SK-N-SH (cell line): ENCODE results near the gene SUMO2. TPM values are rescaled to one million over a fixed set of nuclear protein-coding genes. Genes with fewer than 3 reads are reported as not detected.
"Not testable (repeated sequence)": the region's sequence is repeated elsewhere in the genome, so short reads cannot be mapped to it uniquely, and the experiment has no call there.

Source experiments
- CTCF ChIA-PET: fragments of 300-600, 350-600 bp; formaldehyde crosslinking; extraction: SDS; loops from one replicate; lab custom pipeline; 2021; lab: Yijun Ruan, JAX
- POLR2A ChIA-PET: fragments of 350-600 bp; sonication (Branson Sonifier 250); formaldehyde crosslinking; extraction: SDS; loops from one replicate; lab custom pipeline; 2020; ENCODE audit warnings: antibody characterized with exemption, inconsistent platforms; lab: Yijun Ruan, JAX
- DNase-seq: peaks from one replicate; pipeline ENCODE4 v3.0.0; 2012
- H2AFZ ChIP-seq: fragments of 200-600 bp; sonication (generic); 2 replicates; pipeline ENCODE4 v1.8.1; 2016; ENCODE audit warnings: antibody characterized with exemption, mild to moderate bottlenecking, low read depth
- H3F3A ChIP-seq: fragments of 200-600 bp; sonication (generic); replicated peaks from 2 replicates; pipeline ENCODE3; 2016; ENCODE audit warnings: antibody characterized with exemption, mild to moderate bottlenecking; ENCODE audit not compliant: insufficient read depth
- H3K27ac ChIP-seq, 2 experiments: fragments of 200-500 bp in 1 of 2; fragments of 200-600 bp in 1 of 2; sonication (Bioruptor generic) in 1 of 2; sonication (generic), shearing (Covaris generic) in 1 of 2; 2 replicates each; pipeline versions ENCODE4 v1.5.1 to v1.6.1; 2014 to 2016; ENCODE audit warnings: low read depth in 2 of 2, inconsistent platforms in 1 of 2, low read length in 1 of 2, mild to moderate bottlenecking in 1 of 2, mixed read lengths in 1 of 2
- H3K27me3 ChIP-seq: fragments of 200-600 bp; sonication (generic), shearing (Covaris generic); 2 replicates; pipeline ENCODE4 v1.6.1; 2016; ENCODE audit warnings: mixed run types; ENCODE audit not compliant: insufficient read depth
- H3K36me3 ChIP-seq, 2 experiments: fragments of 200-500 bp in 1 of 2; fragments of 200-600 bp in 1 of 2; sonication (Bioruptor generic) in 1 of 2; sonication (generic) in 1 of 2; replicated peaks in 1 of 2; 2 replicates each; pipeline versions ENCODE3 to v1.5.1; 2014 to 2016; ENCODE audit warnings: low read length in 1 of 2, mild to moderate bottlenecking in 1 of 2; ENCODE audit not compliant: insufficient read depth in 2 of 2, control insufficient read depth in 1 of 2
- H3K4me1 ChIP-seq, 2 experiments: fragments of 200-500 bp in 1 of 2; fragments of 200-600 bp in 1 of 2; sonication (Bioruptor generic) in 1 of 2; sonication (generic), shearing (Covaris generic) in 1 of 2; 2 replicates each; pipeline versions ENCODE4 v1.5.1 to v1.6.1; 2014 to 2016; ENCODE audit warnings: low read depth in 1 of 2, low read length in 1 of 2, mixed run types in 1 of 2; ENCODE audit not compliant: insufficient read depth in 2 of 2, control insufficient read depth in 1 of 2
- H3K4me2 ChIP-seq: fragments of 200-600 bp; sonication (generic), shearing (Covaris generic); 2 replicates; pipeline ENCODE4 v1.6.1; 2017; ENCODE audit warnings: mixed run types
- H3K4me3 ChIP-seq, 2 experiments: fragments of 200-500 bp in 1 of 2; fragments of 200-600 bp in 1 of 2; sonication (Bioruptor generic) in 1 of 2; sonication (generic), shearing (Covaris generic) in 1 of 2; 2 replicates each; pipeline versions ENCODE4 v1.5.1 to v1.8.1; 2014 to 2016; ENCODE audit warnings: low read depth in 2 of 2, inconsistent platforms in 1 of 2, low read length in 1 of 2, mild to moderate bottlenecking in 1 of 2, mixed read lengths in 1 of 2, moderate library complexity in 1 of 2
- H3K79me2 ChIP-seq: fragments of 200-600 bp; sonication (generic); 2 replicates; pipeline ENCODE4 v1.8.1; 2017; ENCODE audit warnings: mild to moderate bottlenecking; ENCODE audit not compliant: insufficient read depth
- H3K9ac ChIP-seq: fragments of 200-600 bp; sonication (generic); 2 replicates; pipeline ENCODE4 v1.6.1; 2017; ENCODE audit warnings: mixed run types
- H3K9me2 ChIP-seq: fragments of 200-600 bp; sonication (generic); 2 replicates; pipeline ENCODE4 v1.6.1; 2017; ENCODE audit warnings: mixed run types
- H3K9me3 ChIP-seq: fragments of 200-600 bp; sonication (generic); 2 replicates; pipeline ENCODE4 v1.6.1; 2017; ENCODE audit warnings: mixed run types, mild to moderate bottlenecking, moderate library complexity
- H4K20me1 ChIP-seq: fragments of 200-600 bp; sonication (generic); 2 replicates; pipeline ENCODE4 v1.6.1; 2017; ENCODE audit warnings: mild to moderate bottlenecking, mixed run types; ENCODE audit not compliant: insufficient read depth
- CHD2 ChIP-seq: fragments of 150-350 bp; IDR thresholded peaks from 2 replicates; pipeline ENCODE4 v1.6.1; 2018; ENCODE audit warnings: low read length; ENCODE audit not compliant: partially characterized antibody
- FOSL2 ChIP-seq: IDR thresholded peaks from 2 replicates; pipeline ENCODE4 v1.4.0; 2012; ENCODE audit warnings: low read depth, mild to moderate bottlenecking, moderate library complexity, borderline replicate concordance
- FOXJ3 ChIP-seq: sonication (generic); formaldehyde crosslinking; IDR thresholded peaks from 2 replicates; pipeline ENCODE4 v1.5.1; 2020; ENCODE audit warnings: mild to moderate bottlenecking, missing genetic modification reagents
- GABPA ChIP-seq: IDR thresholded peaks from 2 replicates; pipeline ENCODE4 v1.4.0; 2012; ENCODE audit warnings: low read depth, mild to moderate bottlenecking
- GATA2 ChIP-seq: sonication (generic); formaldehyde crosslinking; IDR thresholded peaks from 2 replicates; pipeline ENCODE4 v1.5.0; 2020; ENCODE audit warnings: mild to moderate bottlenecking, missing genetic modification reagents
- JUND ChIP-seq: IDR thresholded peaks from 2 replicates; pipeline ENCODE4 v1.4.0; 2012
- MAX ChIP-seq: IDR thresholded peaks from 2 replicates; pipeline ENCODE4 v1.4.0; 2012; ENCODE audit warnings: low read depth
- NRF1 ChIP-seq: IDR thresholded peaks from 2 replicates; pipeline ENCODE4 v1.6.1; 2012; ENCODE audit warnings: low read depth, mild to moderate bottlenecking, low read length
- REST ChIP-seq: IDR thresholded peaks from 2 replicates; pipeline ENCODE4 v1.6.1; 2012; ENCODE audit warnings: mild to moderate bottlenecking, low read depth, low read length, moderate library complexity
- TCF12 ChIP-seq: IDR thresholded peaks from 2 replicates; pipeline ENCODE4 v1.4.0; 2012
- USF2 ChIP-seq: fragments of 150-350 bp; IDR thresholded peaks from 2 replicates; pipeline ENCODE4 v1.6.1; 2017; ENCODE audit warnings: antibody characterized with exemption, low read length, low read depth, borderline replicate concordance
- WGBS: methylation state at CpG from one replicate; pipeline ENCODE4 v1.1.6; 2017; ENCODE audit warnings: low lambda C conversion rate; 5-methylcytosine and 5-hydroxymethylcytosine counted together
- polyA plus RNA-seq, 3 experiments: library from polyadenylated mRNA; depleted of rRNA; stranded (reverse); fragments of >200 nt; gene quantifications; 2 replicates each; pipeline ENCODE4 v1.2.3, GENCODE V29; 2012
- TF ChIP-seq, protein P1 (sequence below): IDR thresholded peaks from 2 replicates; pipeline ENCODE4; 2012

The SUMO2 gene
- polyA plus RNA-seq, 1 of the 3 experiments (the other 2 are of a cell fraction): 114 TPM

DNA sequence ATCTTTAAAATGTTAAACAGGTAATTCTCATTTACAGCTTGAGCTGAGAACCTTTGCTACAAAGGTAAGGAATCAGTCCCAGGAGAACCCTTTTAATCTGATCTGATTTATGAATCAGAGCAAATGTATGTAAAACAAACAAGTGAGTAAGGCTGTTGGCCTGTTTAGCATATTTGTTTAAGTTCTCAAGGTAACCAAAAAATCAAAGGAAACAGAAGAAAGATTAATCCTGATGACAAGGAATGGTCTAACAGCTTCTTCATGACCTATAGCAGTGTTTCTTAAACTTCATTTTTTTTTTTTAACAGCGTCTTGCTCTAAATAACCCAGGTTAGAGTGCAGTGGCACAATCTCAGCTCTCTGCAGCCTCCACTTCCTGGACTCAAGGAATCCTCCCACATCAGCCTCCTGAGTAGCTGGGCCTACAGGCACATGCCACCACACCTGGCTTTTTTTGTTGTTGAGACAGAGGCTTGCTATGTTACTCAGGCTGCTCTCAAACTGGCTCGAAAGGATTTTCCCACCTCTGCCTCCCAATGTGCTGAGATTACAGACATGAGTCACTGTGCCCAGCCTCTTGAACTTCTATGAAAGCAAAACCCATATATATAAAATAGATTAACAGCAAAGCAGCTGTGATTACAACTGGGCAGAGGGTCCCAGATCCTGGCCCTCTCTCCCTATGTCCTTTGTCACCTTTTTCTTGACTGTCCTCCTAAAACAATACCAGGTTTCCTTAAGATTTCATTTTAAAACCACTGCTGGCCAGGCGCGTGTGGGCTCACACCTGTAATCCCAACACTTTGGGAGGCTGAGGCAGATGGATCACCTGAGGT lies 23.3 kb downstream of the SUMO2 start:
- Histone ChIP-seq H2AFZ (no peak overlapping the region), H3K9me2 (no peaks in the 10 kb centered on the region), H3K27ac (peak overlapping the region in 1 of 2 experiments; percentile 55; a peak in 2 of 4 replicates), H3K4me3 (no peak overlapping the region), H3K27me3 (no peaks in the 10 kb centered on the region), H3K9me3 (no peaks in the 10 kb centered on the region), H3K36me3 (peaks cover 5 to 36% of the 10 kb centered on the region in 2 experiments), H3K4me2 (no peak overlapping the region), H3K4me1 (peaks cover 5 to 8% of the 10 kb centered on the region in 2 experiments; a peak in 3 of 4 replicates), H3K9ac (peak overlapping the region; percentile 33; the same call in 1 of the 2 replicates), H3F3A (peaks cover 43% of the 10 kb centered on the region), H3K79me2 (peaks cover 27% of the 10 kb centered on the region; the same call in 1 of the 2 replicates), H4K20me1 (no peaks in the 10 kb centered on the region)
- no peak for DNase-seq
- 75% methylated on average over 4 of the region's 4 CpGs for WGBS
- CTCF ChIA-PET: interaction anchor here (0.9 to 2.5 kb wide), 6 partner anchors 11 to 45 kb away, joined by 3 to 14 read pairs (median 4); no protein-coding TSS in a partner anchor
- POLR2A ChIA-PET: no interaction called here
- TF ChIP-seq CHD2 (no peak), GATA2 (no peak), USF2 (no peak), MAX (no peak), REST (no peak), TCF12 (no peak), JUND (0 out of 2 replicates have a peak, but pooled peaks have one; percentile 7), FOSL2 (peak; percentile 26; the same call in 1 of the 2 replicates), NRF1 (no peak), FOXJ3 (CRISPR knock-in tag) (no peak), GABPA (no peak)
- TF ChIP-seq, protein P1, sequence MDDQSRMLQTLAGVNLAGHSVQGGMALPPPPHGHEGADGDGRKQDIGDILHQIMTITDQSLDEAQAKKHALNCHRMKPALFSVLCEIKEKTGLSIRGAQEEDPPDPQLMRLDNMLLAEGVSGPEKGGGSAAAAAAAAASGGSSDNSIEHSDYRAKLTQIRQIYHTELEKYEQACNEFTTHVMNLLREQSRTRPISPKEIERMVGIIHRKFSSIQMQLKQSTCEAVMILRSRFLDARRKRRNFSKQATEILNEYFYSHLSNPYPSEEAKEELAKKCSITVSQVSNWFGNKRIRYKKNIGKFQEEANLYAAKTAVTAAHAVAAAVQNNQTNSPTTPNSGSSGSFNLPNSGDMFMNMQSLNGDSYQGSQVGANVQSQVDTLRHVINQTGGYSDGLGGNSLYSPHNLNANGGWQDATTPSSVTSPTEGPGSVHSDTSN: 0 out of 2 replicates have a peak, but pooled peaks have one; percentile 14

DNA sequence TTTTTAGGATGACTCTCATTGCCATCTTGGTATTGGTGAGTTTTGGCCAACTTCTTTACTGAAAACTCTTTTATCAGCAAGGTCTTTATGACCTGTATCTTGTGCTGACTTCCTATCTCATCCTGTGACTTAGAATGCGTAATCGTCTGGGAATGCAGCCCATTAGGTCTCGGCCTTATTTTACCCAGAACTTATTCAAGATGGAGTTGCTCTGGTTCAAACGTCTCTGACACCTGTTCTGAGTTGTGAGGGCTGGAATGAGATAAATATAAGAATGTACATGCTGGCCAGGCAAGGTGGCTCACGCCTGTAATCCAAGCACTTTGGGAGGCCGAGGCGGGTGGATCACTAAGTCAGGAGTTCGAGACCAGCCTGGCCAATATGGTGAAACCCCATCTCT lies 24.3 kb downstream of the SUMO2 start:
- H4K20me1 ChIP-seq, DNase-seq, H3K4me1 ChIP-seq, H3K9ac ChIP-seq, H3K4me2 ChIP-seq, POLR2A ChIA-PET, H3K9me2 ChIP-seq, H3K9me3 ChIP-seq, H3K4me3 ChIP-seq, H2AFZ ChIP-seq, H3K27me3 ChIP-seq: not testable (repeated sequence)
- peaks cover 43% of the 10 kb centered on the region for H3F3A ChIP-seq
- CTCF ChIA-PET: interaction anchor here (1.2 to 2.5 kb wide), 3 partner anchors 27 to 44 kb away, joined by 4 to 14 read pairs (median 6); partner anchors contain the start of gene NT5C
- H3K79me2 ChIP-seq: peaks cover 28% of the 10 kb centered on the region
- 81% methylated on average over 8 of the region's 8 CpGs for WGBS
- H3K36me3 ChIP-seq: peaks cover 2 to 27% of the 10 kb centered on the region in 2 experiments
- peak overlapping the region in 1 of 2 experiments; percentile 55; a peak in 2 of 4 replicates for H3K27ac ChIP-seq
